ENCODE measurements around the gene DOCK6. TPM values are rescaled to one million over a fixed set of nuclear protein-coding genes. Genes with fewer than 3 reads are reported as not detected.

The DOCK6 gene
- total RNA-seq, 1 experiment from 2014 or later, result 29.4 TPM

DNA sequence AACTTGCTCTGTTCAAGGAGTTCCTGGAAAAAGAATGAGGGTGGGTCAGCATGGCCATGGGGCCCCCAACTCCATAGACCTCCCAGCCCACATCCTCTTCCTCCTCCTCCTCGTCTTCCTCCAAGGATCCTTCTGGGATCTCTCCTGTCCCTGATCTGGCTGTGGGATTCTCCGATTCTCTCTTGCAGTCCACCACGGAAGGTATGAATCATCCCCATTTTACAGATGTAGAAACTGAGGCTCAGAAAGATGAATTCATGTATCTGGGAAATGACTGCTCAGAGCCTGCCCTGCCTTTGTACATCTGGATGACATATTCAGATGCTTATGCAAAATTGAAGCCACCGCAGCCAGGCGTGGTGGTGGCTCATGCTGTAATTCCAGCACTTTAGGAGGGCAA is 62.8 kb downstream of the DOCK6 start:
- H3F3A ChIP-seq (ENCODE audit: low read length, unreplicated experiment), result no peaks in the 10 kb centered on the region
- no peaks in the 10 kb centered on the region for H3K27me3 ChIP-seq (ENCODE audit: low read length)
- DNase-seq (no peak), ATAC-seq (no peak)
- H3K4me2 ChIP-seq (ENCODE audit: low read length), result no peak overlapping the region
- no peaks in the 10 kb centered on the region for H4K20me1 ChIP-seq (ENCODE audit: low read length)
- peaks cover 29% of the 10 kb centered on the region for H3K4me1 ChIP-seq (ENCODE audit: insufficient read depth, low read length)
- H3K36me3 ChIP-seq (ENCODE audit: low read depth, low read length), result no peaks in the 10 kb centered on the region
- no peaks in the 10 kb centered on the region for H3K9me2 ChIP-seq (replicated peaks; ENCODE audit: low read length)
- intact Hi-C loops (cut with micrococcal nuclease), result no loop called here
- TF ChIP-seq EZH2 (IDR thresholded peaks at IDR 0.05; ENCODE audit: low read length, unreplicated experiment) (no peak), EZH2phosphoT487 (IDR thresholded peaks at IDR 0.05; ENCODE audit: borderline replicate concordance, low read length) (no peak)
- TF ChIP-seq, protein P1, sequence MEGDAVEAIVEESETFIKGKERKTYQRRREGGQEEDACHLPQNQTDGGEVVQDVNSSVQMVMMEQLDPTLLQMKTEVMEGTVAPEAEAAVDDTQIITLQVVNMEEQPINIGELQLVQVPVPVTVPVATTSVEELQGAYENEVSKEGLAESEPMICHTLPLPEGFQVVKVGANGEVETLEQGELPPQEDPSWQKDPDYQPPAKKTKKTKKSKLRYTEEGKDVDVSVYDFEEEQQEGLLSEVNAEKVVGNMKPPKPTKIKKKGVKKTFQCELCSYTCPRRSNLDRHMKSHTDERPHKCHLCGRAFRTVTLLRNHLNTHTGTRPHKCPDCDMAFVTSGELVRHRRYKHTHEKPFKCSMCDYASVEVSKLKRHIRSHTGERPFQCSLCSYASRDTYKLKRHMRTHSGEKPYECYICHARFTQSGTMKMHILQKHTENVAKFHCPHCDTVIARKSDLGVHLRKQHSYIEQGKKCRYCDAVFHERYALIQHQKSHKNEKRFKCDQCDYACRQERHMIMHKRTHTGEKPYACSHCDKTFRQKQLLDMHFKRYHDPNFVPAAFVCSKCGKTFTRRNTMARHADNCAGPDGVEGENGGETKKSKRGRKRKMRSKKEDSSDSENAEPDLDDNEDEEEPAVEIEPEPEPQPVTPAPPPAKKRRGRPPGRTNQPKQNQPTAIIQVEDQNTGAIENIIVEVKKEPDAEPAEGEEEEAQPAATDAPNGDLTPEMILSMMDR (conservative IDR thresholded peaks at IDR 0.05; ENCODE audit: low read depth, low read length), result no peak
- no peak overlapping the region for H3K9ac ChIP-seq (ENCODE audit: low read length)
- H3K4me3 ChIP-seq (ENCODE audit: low read length), result no peak overlapping the region
- no peaks in the 10 kb centered on the region for H3K9me3 ChIP-seq (ENCODE audit: low read length)
- no peak overlapping the region for H2AFZ ChIP-seq (ENCODE audit: low read length)
- ChIA-PET CTCF (no interaction called here), POLR2A (ENCODE audit: unreplicated experiment) (no interaction called here)
- BruUV-seq (replicated peaks), result no TSS peak
- H3K79me2 ChIP-seq (ENCODE audit: low read length), result peaks cover 19% of the 10 kb centered on the region
- H3K27ac ChIP-seq (ENCODE audit: low read length), result no peak overlapping the region

GRCh38 chr19:11198769-11199424 is 63.4 kb downstream of the DOCK6 start:
- no peaks in the 10 kb centered on the region for H3K27me3 ChIP-seq (ENCODE audit: low read length)
- no TSS peak for BruUV-seq (replicated peaks)
- H3F3A ChIP-seq (ENCODE audit: low read length, unreplicated experiment), result no peaks in the 10 kb centered on the region
- ATAC-seq (no peak), DNase-seq (no peak)
- no peak overlapping the region for H3K4me2 ChIP-seq (ENCODE audit: low read length)
- H2AFZ ChIP-seq (ENCODE audit: low read length), result no peak overlapping the region
- H3K36me3 ChIP-seq (ENCODE audit: low read depth, low read length), result peaks cover under 1% of the 10 kb centered on the region; the same call in 1 of the 2 replicates
- TF ChIP-seq EZH2phosphoT487 (IDR thresholded peaks at IDR 0.05; ENCODE audit: borderline replicate concordance, low read length) (no peak), EZH2 (IDR thresholded peaks at IDR 0.05; ENCODE audit: low read length, unreplicated experiment) (no peak)
- TF ChIP-seq, protein P1 (conservative IDR thresholded peaks at IDR 0.05; ENCODE audit: low read depth, low read length), result no peak
- peaks cover 27% of the 10 kb centered on the region for H3K4me1 ChIP-seq (ENCODE audit: insufficient read depth, low read length)
- intact Hi-C loops (cut with micrococcal nuclease), result no loop called here
- CTCF ChIA-PET, result interaction anchor here (1.0 kb wide), 1 partner anchor 8 kb away, joined by 3 read pairs; no protein-coding TSS in a partner anchor
- no peak overlapping the region for H3K27ac ChIP-seq (ENCODE audit: low read length)
- H3K9me3 ChIP-seq (ENCODE audit: low read length), result no peaks in the 10 kb centered on the region
- H3K9ac ChIP-seq (ENCODE audit: low read length), result no peak overlapping the region
- peaks cover 19% of the 10 kb centered on the region for H3K79me2 ChIP-seq (ENCODE audit: low read length)
- H4K20me1 ChIP-seq (ENCODE audit: low read length), result no peaks in the 10 kb centered on the region
- no peaks in the 10 kb centered on the region for H3K9me2 ChIP-seq (replicated peaks; ENCODE audit: low read length)
- POLR2A ChIA-PET (ENCODE audit: unreplicated experiment), result no interaction called here
- no peak overlapping the region for H3K4me3 ChIP-seq (ENCODE audit: low read length)

DNA sequence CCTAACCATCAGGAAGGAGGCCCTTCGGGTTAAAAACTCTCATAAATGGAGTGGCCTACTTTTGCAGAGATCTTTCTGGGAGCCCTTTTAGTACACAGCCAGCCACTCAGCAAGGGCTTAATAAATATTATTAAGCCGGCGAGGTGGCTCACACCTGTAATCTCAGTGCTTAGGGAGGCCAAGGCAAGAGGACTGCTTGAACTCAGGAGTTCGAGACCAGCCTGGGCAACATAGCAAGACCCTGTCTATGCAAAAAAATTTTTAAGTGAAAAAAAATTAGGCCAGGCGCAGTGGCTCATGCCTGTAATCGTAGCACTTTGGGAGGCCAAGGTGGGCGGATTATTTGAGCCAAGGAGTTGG is 64.2 kb downstream of the DOCK6 start:
- BruUV-seq (replicated peaks), result TSS peak; percentile 51
- peaks cover 7% of the 10 kb centered on the region; the same call in 1 of the 2 replicates for H3K36me3 ChIP-seq (ENCODE audit: low read depth, low read length)
- peak overlapping the region; percentile 12; the same call in 1 of the 2 replicates for H3K27ac ChIP-seq (ENCODE audit: low read length)
- no peaks in the 10 kb centered on the region for H3F3A ChIP-seq (ENCODE audit: low read length, unreplicated experiment)
- no peak for DNase-seq
- TF ChIP-seq EZH2phosphoT487 (IDR thresholded peaks at IDR 0.05; ENCODE audit: borderline replicate concordance, low read length) (no peak), EZH2 (IDR thresholded peaks at IDR 0.05; ENCODE audit: low read length, unreplicated experiment) (no peak)
- TF ChIP-seq, protein P1 (conservative IDR thresholded peaks at IDR 0.05; ENCODE audit: low read depth, low read length), result no peak
- no peak for ATAC-seq
- H2AFZ ChIP-seq (ENCODE audit: low read length), result peak overlapping the region; percentile 71
- no peaks in the 10 kb centered on the region for H3K9me2 ChIP-seq (replicated peaks; ENCODE audit: low read length)
- H3K27me3 ChIP-seq (ENCODE audit: low read length), result no peaks in the 10 kb centered on the region
- peak overlapping the region; percentile 20; the same call in 1 of the 2 replicates for H3K9ac ChIP-seq (ENCODE audit: low read length)
- peaks cover 19% of the 10 kb centered on the region for H3K79me2 ChIP-seq (ENCODE audit: low read length)
- peak overlapping the region; percentile 100 for H3K4me2 ChIP-seq (ENCODE audit: low read length)
- peak overlapping the region; percentile 98 for H3K4me3 ChIP-seq (ENCODE audit: low read length)
- no peaks in the 10 kb centered on the region for H4K20me1 ChIP-seq (ENCODE audit: low read length)
- ChIA-PET POLR2A (ENCODE audit: unreplicated experiment) (no interaction called here), CTCF (interaction anchor here (0.6 to 1.0 kb wide), 3 partner anchors 9 to 59 kb away, joined by 3 to 5 read pairs (median 3); no protein-coding TSS in a partner anchor)
- intact Hi-C loops (cut with micrococcal nuclease), result no loop called here
- H3K9me3 ChIP-seq (ENCODE audit: low read length), result no peaks in the 10 kb centered on the region
- H3K4me1 ChIP-seq (ENCODE audit: insufficient read depth, low read length), result peaks cover 20% of the 10 kb centered on the region

Measured in PC-3 (cell line).